CD4-positive, alpha-beta T cell treated with Interleukin-2 at 100 ng/mL for 4 hours (primary cell): ENCODE measurements around the gene MMP24.
"Not testable (repeated sequence)": the region's sequence is repeated elsewhere in the genome, so short reads cannot be mapped to it uniquely, and the experiment has no call there.

Experiments used
- DNase-seq: peaks from one replicate; pipeline ENCODE4 v3.0.0-alpha.2; 2020; ENCODE audit warnings: low spot score

Gene MMP24

GRCh38 chr20:35311822-35312221, 85.3 kb downstream of the MMP24 start:
- DNase-seq: no peak

- no peak for DNase-seq
Observed at GRCh38 chr20:35312318-35312717, 85.8 kb downstream of the MMP24 start.

- DNase-seq: no peak
Observed at GRCh38 chr20:35314816-35315631, 88.5 kb downstream of the MMP24 start.

GRCh38 chr20:35315632-35316020, 89.1 kb downstream of the MMP24 start:
- not testable (repeated sequence) for DNase-seq

- DNase-seq: no peak
Observed at GRCh38 chr20:35316086-35316485, 89.6 kb downstream of the MMP24 start.

GRCh38 chr20:35317416-35318210, 91.1 kb downstream of the MMP24 start:
- no peak for DNase-seq

GRCh38 chr20:35318502-35319157, 92.1 kb downstream of the MMP24 start:
- no peak for DNase-seq

GRCh38 chr20:35319192-35319870, 92.8 kb downstream of the MMP24 start:
- DNase-seq: no peak

GRCh38 chr20:35319871-35320197, 93.3 kb downstream of the MMP24 start:
- no peak for DNase-seq

- no peak for DNase-seq
Observed at GRCh38 chr20:35320396-35321126, 94.1 kb downstream of the MMP24 start.

- no peak for DNase-seq
Observed at GRCh38 chr20:35325401-35325800, 98.9 kb downstream of the MMP24 start.

- no peak for DNase-seq
Observed at GRCh38 chr20:35326021-35326739, 99.7 kb downstream of the MMP24 start.
